GM19468 (cell line): ENCODE results near the gene POLN.

Experiments used
- ATAC-seq: cut with Tn5 transposase; IDR thresholded peaks from one replicate; pipeline ENCODE4 v1.9.1; 2021; ENCODE audit warnings: mild to moderate bottlenecking, moderate library complexity, moderate number of reproducible peaks; ENCODE audit not compliant: unreplicated experiment; ENCODE audit errors: extremely low read depth

POLN gene

GRCh38 chr4:2136726-2137125 lies 105.2 kb downstream of the POLN start:
- ATAC-seq = no peak

GRCh38 chr4:2135083-2135482 lies 106.8 kb downstream of the POLN start:
- ATAC-seq = no peak

GRCh38 chr4:2132438-2132837 lies 109.5 kb downstream of the POLN start:
- no peak for ATAC-seq

DNA sequence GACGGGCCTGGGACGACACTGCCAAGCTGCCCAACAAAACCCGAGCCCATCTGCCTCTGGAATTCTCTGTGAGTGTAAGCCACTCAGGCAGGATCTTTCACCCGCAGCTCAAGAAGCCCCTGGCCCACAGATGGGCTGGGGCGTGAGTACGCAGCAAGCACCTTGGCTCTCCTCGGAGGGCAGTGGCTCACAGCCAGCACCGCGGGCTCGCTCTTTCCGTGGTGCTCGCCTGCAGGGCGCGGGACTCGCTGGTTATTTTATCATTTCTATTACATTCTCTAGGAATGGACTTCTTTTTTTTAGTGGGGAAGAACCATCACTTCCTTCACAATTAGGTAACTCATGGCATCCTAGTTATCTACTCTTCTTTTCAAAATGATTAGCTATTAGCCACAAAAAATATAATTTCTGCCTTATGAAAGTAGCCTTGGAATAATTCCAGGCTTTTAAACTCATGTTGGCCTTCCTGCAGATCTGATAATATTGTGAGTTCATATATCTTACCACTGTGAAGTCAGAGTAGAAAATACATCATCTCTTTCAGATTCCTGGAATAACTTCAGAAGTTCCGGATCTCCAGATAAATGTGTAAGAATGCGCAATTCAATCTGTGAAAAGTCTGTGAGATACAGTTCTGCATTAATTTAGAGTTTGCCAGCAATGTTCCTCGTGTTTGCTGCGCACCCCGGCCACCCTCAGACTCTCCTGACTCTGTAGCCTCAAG lies 114.2 kb downstream of the POLN start:
- no peak for ATAC-seq

GRCh38 chr4:2126309-2127043 lies 115.4 kb downstream of the POLN start:
- no peak for ATAC-seq

- ATAC-seq = no peak
These were observed 116.1 kb downstream of the POLN start for GRCh38 chr4:2125831-2126230.

DNA sequence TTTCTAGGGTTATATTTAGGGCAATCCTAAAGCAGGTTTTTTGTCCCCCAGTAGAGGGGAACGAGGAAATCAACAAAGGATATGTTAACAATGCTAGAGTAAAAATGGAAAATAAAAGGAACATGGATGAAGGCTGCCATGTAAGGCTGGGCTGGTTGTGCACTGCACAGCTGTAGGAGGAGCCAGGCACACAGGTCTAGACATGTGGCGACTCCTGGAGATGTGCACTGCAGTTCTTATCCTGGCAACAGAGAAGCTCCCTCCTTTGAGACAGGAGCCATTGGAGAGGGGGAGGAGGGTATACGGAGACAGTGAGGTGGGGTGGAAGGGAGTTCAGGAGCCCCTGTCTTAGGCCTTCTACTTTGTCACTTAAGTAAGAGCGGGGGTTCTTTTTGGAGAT lies 116.9 kb downstream of the POLN start:
- no peak for ATAC-seq

DNA sequence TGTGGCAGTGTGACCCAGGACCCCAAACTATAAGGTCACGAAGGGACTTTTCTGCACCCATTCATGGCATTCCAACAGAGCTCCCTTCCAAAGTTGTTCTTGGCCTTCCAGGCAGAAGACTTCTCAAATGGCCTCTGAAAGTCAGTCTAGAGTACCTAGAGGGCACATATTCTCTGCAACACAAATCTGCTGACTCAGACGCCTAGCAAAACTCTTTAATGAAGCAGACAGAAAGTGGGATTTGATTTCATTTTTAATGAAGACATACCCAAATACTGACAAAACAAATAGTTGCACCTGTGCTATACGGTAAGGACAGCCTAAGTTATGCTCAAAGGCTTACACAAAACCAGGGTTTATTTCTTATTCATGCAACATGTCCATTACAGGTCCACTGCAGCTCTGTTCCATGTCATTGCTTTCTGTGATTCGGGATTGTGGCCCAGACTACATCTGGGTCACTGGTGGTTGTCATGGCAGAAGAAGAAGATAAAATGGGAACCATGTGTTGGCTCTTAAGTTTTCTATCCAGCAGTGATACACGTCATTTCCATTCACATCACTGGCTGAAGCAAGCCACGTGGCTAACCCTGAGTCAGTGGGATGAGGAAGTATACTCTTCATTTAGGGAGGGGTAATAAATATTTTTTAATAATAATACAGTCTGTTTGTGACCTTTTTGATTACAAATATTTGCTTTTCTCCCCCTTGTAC lies 125.1 kb downstream of the POLN start:
- ATAC-seq = no peak

GRCh38 chr4:2105559-2105958 lies 136.4 kb downstream of the POLN start:
- no peak for ATAC-seq

GRCh38 chr4:2104556-2105345 lies 137.2 kb downstream of the POLN start:
- ATAC-seq = no peak

- no peak for ATAC-seq
These were observed 137.9 kb downstream of the POLN start for GRCh38 chr4:2103843-2104547.

GRCh38 chr4:2103127-2103842 lies 138.6 kb downstream of the POLN start:
- no peak for ATAC-seq

DNA sequence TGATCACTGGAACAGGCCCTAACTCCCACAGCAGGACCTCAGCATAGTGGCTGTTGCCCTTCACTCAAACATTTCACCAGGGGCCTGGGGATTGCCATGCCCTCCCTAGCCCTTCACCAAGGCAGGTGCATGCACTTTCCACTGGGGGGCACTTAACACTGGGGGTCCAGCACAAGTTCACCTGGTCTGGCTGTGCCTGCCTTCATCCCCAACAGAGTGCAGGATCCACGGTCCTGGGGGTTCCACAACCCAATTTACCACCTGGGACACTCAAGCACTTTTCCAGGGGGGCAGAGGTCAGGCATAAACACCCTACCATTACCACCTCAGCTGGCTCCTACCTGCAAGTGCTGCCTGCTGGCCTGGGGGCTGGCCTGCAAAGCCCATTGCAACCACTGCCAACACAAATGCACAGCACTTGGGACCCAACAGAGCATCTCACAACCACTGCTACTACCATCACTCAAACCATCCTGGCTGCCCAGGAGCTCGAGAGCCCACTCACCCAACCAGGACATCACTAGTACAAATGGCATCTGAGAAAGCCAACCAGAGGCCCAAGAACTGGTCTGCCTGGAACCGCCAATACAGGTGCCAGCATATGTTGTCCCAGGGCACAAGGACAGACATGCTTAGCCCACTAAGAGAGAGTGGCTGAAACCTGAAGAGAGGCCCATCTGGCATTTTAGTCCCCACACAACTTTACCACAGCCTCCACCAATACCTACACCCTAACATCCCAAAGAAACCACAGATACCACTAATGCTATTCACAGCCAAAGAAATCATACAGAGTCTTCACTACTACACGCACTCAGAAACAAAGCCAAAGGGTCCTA lies 139.7 kb downstream of the POLN start:
- ATAC-seq = no peak

- ATAC-seq = no peak
These were observed 140.4 kb downstream of the POLN start for GRCh38 chr4:2101346-2102044.

DNA sequence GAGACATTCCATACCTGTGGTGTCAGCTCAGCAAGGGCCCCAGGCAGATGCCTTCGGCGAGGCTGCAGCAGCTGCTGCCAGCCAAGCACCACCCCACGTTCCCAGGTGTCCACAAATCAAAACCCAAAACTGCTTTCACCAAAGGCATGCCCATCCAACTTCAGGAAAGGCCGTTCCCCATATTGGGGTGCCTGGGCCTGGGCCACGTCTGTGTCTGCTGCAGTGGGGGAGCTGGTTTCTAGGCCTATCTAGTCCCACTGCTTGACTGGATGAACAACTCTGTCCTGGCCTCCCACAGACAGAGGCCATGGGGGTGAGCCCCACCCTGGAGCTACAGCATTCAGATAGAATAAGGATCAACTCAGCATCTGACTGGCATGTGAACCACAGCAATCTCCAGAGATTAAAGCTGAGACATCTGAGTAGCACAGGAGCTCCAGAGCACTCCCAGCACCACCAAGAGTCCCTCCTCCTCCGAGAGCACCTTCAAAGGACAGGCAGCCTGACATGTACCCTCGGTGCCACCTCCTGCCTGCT lies 145.8 kb downstream of the POLN start:
- ATAC-seq = no peak

GRCh38 chr4:2095236-2096072 lies 146.5 kb downstream of the POLN start:
- no peak for ATAC-seq

DNA sequence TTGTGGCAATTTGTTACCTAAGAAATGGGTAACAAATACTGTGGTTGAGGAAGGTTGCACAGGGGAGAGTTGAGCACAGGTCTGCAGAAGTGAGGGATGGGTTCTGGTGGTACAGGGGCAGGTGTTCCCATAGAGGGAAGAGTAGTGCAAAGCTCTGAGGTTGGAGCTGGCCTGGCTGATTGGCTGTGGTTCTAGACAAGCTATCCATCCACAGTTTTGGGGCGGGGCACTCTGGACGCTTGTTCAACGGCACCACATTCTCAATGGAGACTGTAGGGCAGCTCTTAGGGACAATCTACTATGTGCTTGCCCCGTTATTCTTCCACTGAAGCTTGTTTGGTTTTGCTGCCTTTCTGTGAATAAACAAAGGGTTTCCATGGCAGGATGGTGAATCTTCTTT lies 147.4 kb downstream of the POLN start:
- no peak for ATAC-seq
